NCI-H146 treated with DMSO at 0.1 percent for 48 hours (cell line): ENCODE data around the gene CCL1.
"Not testable (repeated sequence)": the region's sequence is repeated elsewhere in the genome, so short reads cannot be mapped to it uniquely, and the experiment has no call there.

Source experiments
- DNase-seq: peaks from one replicate; lab custom pipeline; 2025; ENCODE audit not compliant: unreplicated experiment; lab: John Stamatoyannopoulos, UW

The CCL1 gene

GRCh38 chr17:34360601-34361270 lies 2.3 kb downstream of the CCL1 start:
- no peak for DNase-seq

GRCh38 chr17:34358631-34359030 lies 4.4 kb downstream of the CCL1 start:
- no peak for DNase-seq

- DNase-seq, result no peak
Measured at GRCh38 chr17:34357398-34357797, 5.6 kb downstream of the CCL1 start.

GRCh38 chr17:34356194-34356593 lies 6.8 kb downstream of the CCL1 start, which contains the start of gene CCL13:
Gene CCL13, plus strand, starts transcription at chr17:34356480. Its CDS starts 47 bp downstream, at chr17:34356527.
- no peak for DNase-seq

GRCh38 chr17:34354637-34355036 lies 8.4 kb downstream of the CCL1 start:
- no peak for DNase-seq

- DNase-seq, result no peak
Measured at GRCh38 chr17:34352191-34352590, 10.8 kb downstream of the CCL1 start.

- DNase-seq, result no peak
Measured at GRCh38 chr17:34351096-34351495, 11.9 kb downstream of the CCL1 start.

GRCh38 chr17:34349751-34350150 lies 13.3 kb downstream of the CCL1 start:
- no peak for DNase-seq

- DNase-seq, result no peak
Measured at GRCh38 chr17:34347063-34347462, 16.0 kb downstream of the CCL1 start.

GRCh38 chr17:34341916-34342315 lies 21.1 kb downstream of the CCL1 start:
- DNase-seq, result no peak

- DNase-seq, result no peak
Measured at GRCh38 chr17:34339138-34339770, 23.8 kb downstream of the CCL1 start.

- DNase-seq, result no peak
Measured at GRCh38 chr17:34337701-34338100, 25.3 kb downstream of the CCL1 start.

GRCh38 chr17:34327580-34327979 lies 35.5 kb downstream of the CCL1 start:
- DNase-seq, result not testable (repeated sequence)

- DNase-seq, result no peak
Measured at GRCh38 chr17:34321964-34322363, 41.1 kb downstream of the CCL1 start.

GRCh38 chr17:34319039-34319483 lies 44.0 kb downstream of the CCL1 start, which contains the start of gene CCL8:
Gene CCL8, plus strand, starts transcription at chr17:34319435. Its CDS starts 67 bp downstream, at chr17:34319502.
- DNase-seq, result no peak

- no peak for DNase-seq
Measured at GRCh38 chr17:34318474-34318873, 44.6 kb downstream of the CCL1 start.

- DNase-seq, result no peak
Measured at GRCh38 chr17:34314279-34314678, 48.8 kb downstream of the CCL1 start.

- no peak for DNase-seq
Measured at GRCh38 chr17:34313164-34313563, 49.9 kb downstream of the CCL1 start.

GRCh38 chr17:34312080-34312479 lies 51.0 kb downstream of the CCL1 start:
- no peak for DNase-seq

- DNase-seq, result no peak
Measured at GRCh38 chr17:34311291-34311690, 51.7 kb downstream of the CCL1 start.
